HepG2 (cell line): ENCODE measurements around the gene HERC5. TPM values are rescaled to one million over a fixed set of nuclear protein-coding genes. Genes with fewer than 3 reads are reported as not detected.

Experiments
- ATAC-seq: fragments of 200-7000 bp; cut with Tn5 transposase; 3 replicates; pipeline ENCODE4 v1.9.1; 2020; ENCODE audit warnings: mild to moderate bottlenecking, moderate library complexity
- BruUV-seq: library from RNA; stranded (reverse); fragments of 400-500 nt; replicated peaks from 2 replicates; lab custom pipeline; 2021; lab: Mats Ljungman, UMichigan
- CTCF ChIA-PET: fragments of 300-600 bp; formaldehyde crosslinking; extraction: SDS; loops from one replicate; lab custom pipeline; 2021; ENCODE audit warnings: low total read pairs, inconsistent platforms, low intra/inter-chr PET ratio; lab: Yijun Ruan, JAX
- POLR2A ChIA-PET: fragments of 350-600 bp; sonication (Branson Sonifier 250); formaldehyde crosslinking; loops from one replicate; lab custom pipeline; 2020; ENCODE audit warnings: antibody characterized with exemption, inconsistent platforms; lab: Yijun Ruan, JAX
- DNase-seq: peaks from one replicate; pipeline ENCODE4 v3.0.0-alpha.2; 2015; ENCODE audit warnings: low spot score
- FAIRE-seq: peaks from 3 replicates; lab custom pipeline; 2011; peaks lifted over from hg19 to GRCh38; lab: Jason Lieb, UNC
- H2AFZ ChIP-seq: one replicate; pipeline ENCODE4 v1.6.1; 2011; ENCODE audit warnings: low read length, inconsistent platforms
- H3K27ac ChIP-seq: fragments of 300-600 bp; 3 replicates; pipeline ENCODE4 v1.8.0; 2011; ENCODE audit warnings: mixed run types, mild to moderate bottlenecking, mixed read lengths, low read length, inconsistent platforms; ENCODE audit not compliant: insufficient read depth; ENCODE audit errors: extremely low read length
- H3K27me3 ChIP-seq, 2 experiments: fragments of 200-600 bp in 1 of 2; 2 replicates in 1 of 2; 3 replicates in 1 of 2; pipeline versions ENCODE4 v1.6.0 to v1.8.0; 2011; ENCODE audit warnings: low read length in 2 of 2, mild to moderate bottlenecking in 2 of 2, moderate library complexity in 2 of 2, inconsistent platforms in 1 of 2; ENCODE audit not compliant: insufficient read depth in 2 of 2, control insufficient read depth in 1 of 2
- H3K36me3 ChIP-seq, 2 experiments: fragments of 200-600 bp in 1 of 2; replicated peaks in 1 of 2; 2 replicates in 1 of 2; 3 replicates in 1 of 2; pipeline versions ENCODE4 v1.5.1 to v1.8.0; 2011; ENCODE audit warnings: low read length in 2 of 2, inconsistent platforms in 1 of 2; ENCODE audit not compliant: insufficient read depth in 2 of 2, control insufficient read depth in 1 of 2
- H3K4me1 ChIP-seq: 2 replicates; pipeline ENCODE4 v1.5.1; 2012; ENCODE audit warnings: low read length, inconsistent platforms; ENCODE audit not compliant: insufficient read depth
- H3K4me2 ChIP-seq: 2 replicates; pipeline ENCODE4 v1.6.0; 2011; ENCODE audit warnings: low read depth, low read length, inconsistent platforms
- H3K4me3 ChIP-seq, 3 experiments: fragments of 200-600 bp in 1 of 3; sonication (generic), shearing (Covaris generic) in 1 of 3; replicated peaks in 1 of 3; 2 replicates each; pipeline ENCODE4 v1.5.1; 2011 to 2016; ENCODE audit warnings: low read length in 3 of 3, inconsistent platforms in 2 of 3, low read depth in 2 of 3, mild to moderate bottlenecking in 2 of 3, control low read depth in 1 of 3, mixed read lengths in 1 of 3; ENCODE audit not compliant: insufficient read depth in 1 of 3
- H3K79me2 ChIP-seq: one replicate; pipeline ENCODE4 v1.6.1; 2011; ENCODE audit warnings: low read length, inconsistent platforms; ENCODE audit not compliant: insufficient read depth
- H3K9ac ChIP-seq: 2 replicates; pipeline ENCODE4 v1.6.0; 2011; ENCODE audit warnings: mild to moderate bottlenecking, low read depth, low read length, inconsistent platforms; ENCODE audit not compliant: insufficient read depth
- H3K9me3 ChIP-seq: 2 replicates; pipeline ENCODE4 v1.5.1; 2012; ENCODE audit warnings: mild to moderate bottlenecking, low read length
- H4K20me1 ChIP-seq: 2 replicates; pipeline ENCODE4 v1.6.0; 2011; ENCODE audit warnings: inconsistent platforms, mild to moderate bottlenecking, low read length, moderate library complexity; ENCODE audit not compliant: insufficient read depth
- BORCS8-MEF2B ChIP-seq: sonication (generic); formaldehyde crosslinking; IDR thresholded peaks from 2 replicates; pipeline ENCODE4 v1.8.0; 2022; ENCODE audit warnings: mild to moderate bottlenecking, missing genetic modification reagents
- CTCF ChIP-seq: sonication (generic); formaldehyde crosslinking; IDR thresholded peaks from 2 replicates; pipeline ENCODE4 v1.5.0; 2020; ENCODE audit warnings: mild to moderate bottlenecking, missing genetic modification reagents, moderate library complexity
- DBP ChIP-seq: sonication (generic); formaldehyde crosslinking; IDR thresholded peaks from 2 replicates; pipeline ENCODE4 v1.4.0; 2020; ENCODE audit warnings: missing genetic modification reagents; ENCODE audit errors: not compliant biosample characterization
- IKZF4 ChIP-seq: sonication (generic); formaldehyde crosslinking; IDR thresholded peaks from 2 replicates; pipeline ENCODE4 v1.5.1; 2020; ENCODE audit warnings: borderline replicate concordance, mild to moderate bottlenecking, low read depth, missing genetic modification reagents; ENCODE audit errors: not compliant biosample characterization
- KDM2A ChIP-seq: sonication (generic); formaldehyde crosslinking; IDR thresholded peaks from 2 replicates; pipeline ENCODE4 v1.4.0; 2020; ENCODE audit warnings: low read depth, missing genetic modification reagents, borderline replicate concordance
- PPARG ChIP-seq: conservative IDR thresholded peaks from 2 replicates; pipeline ENCODE4 v1.6.1; 2016; ENCODE audit warnings: missing biosample characterization, missing genetic modification reagents
- SCMH1 ChIP-seq: sonication (generic); formaldehyde crosslinking; IDR thresholded peaks from 2 replicates; pipeline ENCODE4 v1.9.0; 2021; ENCODE audit warnings: missing genetic modification reagents, mild to moderate bottlenecking, borderline replicate concordance
- XRCC5 ChIP-seq: fragments of 200-400 bp; formaldehyde crosslinking; optimal IDR thresholded peaks from 2 replicates; pipeline ENCODE3; 2017; ENCODE audit warnings: mild to moderate bottlenecking, low read length
- ZNF614 ChIP-seq: IDR thresholded peaks from 2 replicates; pipeline ENCODE4 v1.6.1; 2018; ENCODE audit warnings: missing biosample characterization, missing genetic modification reagents, inconsistent platforms, borderline replicate concordance
- ZNF883 ChIP-seq: sonication (generic); formaldehyde crosslinking; IDR thresholded peaks from 2 replicates; pipeline ENCODE4 v1.5.1; 2020; ENCODE audit warnings: mild to moderate bottlenecking, missing genetic modification reagents; ENCODE audit errors: not compliant biosample characterization
- WGBS: methylation state at CpG from one replicate; pipeline ENCODE4 v1.1.6; 2017; ENCODE audit warnings: low lambda C conversion rate; 5-methylcytosine and 5-hydroxymethylcytosine counted together
- in situ Hi-C: cut with HindIII; loops from 2 replicates; pipeline ENCODE4 v1.10.0; 2017; ENCODE audit warnings: low pct_unique_long_range_greater_than_20kb; ENCODE audit not compliant: extremely low pct_ligation_motif_present
- intact Hi-C: fragments of 100-400 bp; cut with micrococcal nuclease; formaldehyde crosslinking; loops from one replicate; pipeline ENCODE4 v1.10.0; 2022; ENCODE audit not compliant: unreplicated experiment
- polyA plus RNA-seq, 8 experiments: library from polyadenylated mRNA; depleted of rRNA in 3 of 8; stranded (reverse) in 7 of 8; unstranded in 1 of 8; fragments of >200 nt; fragmentation: Illumina TruSeq in 4 of 8; extraction: Trizol in 4 of 8; gene quantifications; 2 replicates each; pipeline versions ENCODE4 v1.2.1 to v1.2.3, GENCODE V29; 2011 to 2016; ENCODE audit warnings: low read depth in 4 of 8, missing spikeins in 1 of 8, mixed read lengths in 1 of 8; ENCODE audit not compliant: insufficient read depth in 1 of 8
- total RNA-seq, 5 experiments: library from RNA; depleted of rRNA; stranded (reverse); fragments of >200 nt; fragmentation: Illumina TruSeq; extraction: Trizol; gene quantifications; 2 replicates each; pipeline ENCODE4 v1.2.3, GENCODE V29; 2016; ENCODE audit warnings: low read depth in 1 of 5

HERC5 gene
- total and polyA plus RNA-seq, 2 of the 13 experiments (the other 11 are each of a cell fraction or from before 2014, with no cell fraction given) = 0.13 to 0.33 TPM

GRCh38 chr4:88435987-88436693 is 20.8 kb upstream of the HERC5 start:
- DNase-seq (no peak), FAIRE-seq (no peak), ATAC-seq (no peak)
- H3K27ac ChIP-seq = no peak overlapping the region
- H3K4me1 ChIP-seq = no peaks in the 10 kb centered on the region
- no peak overlapping the region for H2AFZ ChIP-seq
- no peaks in the 10 kb centered on the region for H4K20me1 ChIP-seq
- H3K36me3 ChIP-seq = no peaks in the 10 kb centered on the region
- BruUV-seq = no TSS peak
- TF ChIP-seq ZNF883 (CRISPR knock-in tag) (no peak), SCMH1 (CRISPR knock-in tag) (no peak), BORCS8-MEF2B (CRISPR knock-in tag) (no peak), PPARG (CRISPR knock-in tag) (no peak), XRCC5 (no peak), IKZF4 (no peak), DBP (CRISPR knock-in tag) (no peak), CTCF (CRISPR knock-in tag) (no peak), KDM2A (no peak), ZNF614 (CRISPR knock-in tag) (no peak)
- peaks cover 9% of the 10 kb centered on the region; the same call in 1 of the 2 replicates for H3K9me3 ChIP-seq
- no peaks in the 10 kb centered on the region for H3K79me2 ChIP-seq
- H3K27me3 ChIP-seq = no peaks in the 10 kb centered on the region
- 5% methylated on average over 1 of the region's 1 CpG for WGBS
- no peak overlapping the region for H3K4me2 ChIP-seq
- ChIA-PET CTCF (no interaction called here), POLR2A (no interaction called here)
- H3K9ac ChIP-seq = no peak overlapping the region
- in situ Hi-C loops = no loop called here
- intact Hi-C loops = no loop called here
- H3K4me3 ChIP-seq = no peak overlapping the region
